ENCODE data around the gene PRSS53. TPM values are rescaled to one million over a fixed set of nuclear protein-coding genes. Genes with fewer than 3 reads are reported as not detected.
A peak's percentile ranks its signal among the peaks of the same experiment; 100 is the strongest.

Gene PRSS53
- total RNA-seq, 1 experiment from 2014 or later = 3.4 TPM

DNA sequence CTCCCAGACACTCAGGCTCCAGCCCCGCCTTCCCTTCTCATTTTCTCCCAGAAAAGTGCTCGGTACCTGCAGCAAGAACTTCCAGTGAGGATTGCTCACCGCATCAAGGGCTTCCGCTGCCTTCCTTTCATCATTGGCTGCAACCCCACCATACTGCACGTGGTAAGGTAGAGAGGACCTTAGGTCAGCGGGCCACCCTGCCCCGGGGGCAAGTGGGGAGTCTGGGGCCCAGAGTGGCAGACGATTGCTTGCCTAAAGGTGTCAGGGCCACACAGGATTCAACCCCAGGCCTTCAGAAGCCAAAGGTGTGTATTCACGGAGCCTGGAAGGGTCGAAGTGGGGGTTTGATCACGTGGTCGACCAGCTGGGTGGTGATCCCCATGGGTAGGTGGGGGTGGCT lies 20.9 kb upstream of the PRSS53 start:
- Histone ChIP-seq H3K27me3 (ENCODE audit: control insufficient read depth, insufficient read depth, low read length) (no peaks in the 10 kb centered on the region), H3K36me3 (ENCODE audit: control insufficient read depth, insufficient read depth, low read length) (no peaks in the 10 kb centered on the region; the same call in 1 of the 2 replicates), H3K4me1 (ENCODE audit: control insufficient read depth, insufficient read depth, low read length) (peaks cover 21% of the 10 kb centered on the region), H3K9me3 (ENCODE audit: control insufficient read depth, insufficient read depth, low read depth, low read length) (no peaks in the 10 kb centered on the region), H3K4me3 (ENCODE audit: low read depth in 2 of 2, low read length in 2 of 2) (no peak overlapping the region), H3K27ac (ENCODE audit: low read length) (no peak overlapping the region)
- POLR2A ChIA-PET = no interaction called here
- intact Hi-C loops (cut with micrococcal nuclease; ENCODE audit: unreplicated experiment) = no loop called here
- CTCF ChIA-PET = no interaction called here
- in situ Hi-C loops (cut with HindIII; ENCODE audit: low pct_unique_long_range_greater_than_20kb, low sequenced_read_pairs) = no loop called here
- TF ChIP-seq, protein P1, sequence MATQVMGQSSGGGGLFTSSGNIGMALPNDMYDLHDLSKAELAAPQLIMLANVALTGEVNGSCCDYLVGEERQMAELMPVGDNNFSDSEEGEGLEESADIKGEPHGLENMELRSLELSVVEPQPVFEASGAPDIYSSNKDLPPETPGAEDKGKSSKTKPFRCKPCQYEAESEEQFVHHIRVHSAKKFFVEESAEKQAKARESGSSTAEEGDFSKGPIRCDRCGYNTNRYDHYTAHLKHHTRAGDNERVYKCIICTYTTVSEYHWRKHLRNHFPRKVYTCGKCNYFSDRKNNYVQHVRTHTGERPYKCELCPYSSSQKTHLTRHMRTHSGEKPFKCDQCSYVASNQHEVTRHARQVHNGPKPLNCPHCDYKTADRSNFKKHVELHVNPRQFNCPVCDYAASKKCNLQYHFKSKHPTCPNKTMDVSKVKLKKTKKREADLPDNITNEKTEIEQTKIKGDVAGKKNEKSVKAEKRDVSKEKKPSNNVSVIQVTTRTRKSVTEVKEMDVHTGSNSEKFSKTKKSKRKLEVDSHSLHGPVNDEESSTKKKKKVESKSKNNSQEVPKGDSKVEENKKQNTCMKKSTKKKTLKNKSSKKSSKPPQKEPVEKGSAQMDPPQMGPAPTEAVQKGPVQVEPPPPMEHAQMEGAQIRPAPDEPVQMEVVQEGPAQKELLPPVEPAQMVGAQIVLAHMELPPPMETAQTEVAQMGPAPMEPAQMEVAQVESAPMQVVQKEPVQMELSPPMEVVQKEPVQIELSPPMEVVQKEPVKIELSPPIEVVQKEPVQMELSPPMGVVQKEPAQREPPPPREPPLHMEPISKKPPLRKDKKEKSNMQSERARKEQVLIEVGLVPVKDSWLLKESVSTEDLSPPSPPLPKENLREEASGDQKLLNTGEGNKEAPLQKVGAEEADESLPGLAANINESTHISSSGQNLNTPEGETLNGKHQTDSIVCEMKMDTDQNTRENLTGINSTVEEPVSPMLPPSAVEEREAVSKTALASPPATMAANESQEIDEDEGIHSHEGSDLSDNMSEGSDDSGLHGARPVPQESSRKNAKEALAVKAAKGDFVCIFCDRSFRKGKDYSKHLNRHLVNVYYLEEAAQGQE (IDR thresholded peaks at IDR 0.05; ENCODE audit: insufficient read depth in 1 of 2, low read depth in 2 of 2, low read length in 1 of 2) = no peak
- no peak for TF ChIP-seq POLR2AphosphoS5 (IDR thresholded peaks at IDR 0.05; ENCODE audit: low read depth, low read length)
- no peak for TF ChIP-seq SIN3A (IDR thresholded peaks at IDR 0.05; ENCODE audit: borderline replicate concordance, insufficient read depth, low read depth, low read length)
- no peak for TF ChIP-seq TCF7L2 (IDR thresholded peaks at IDR 0.05; ENCODE audit: low read depth, low read length)
- TF ChIP-seq CTCF (IDR thresholded peaks at IDR 0.05) = no peak
- ATAC-seq (no peak), DNase-seq (ENCODE audit: low read depth, low spot score) (no peak)
- no TSS peak for BruUV-seq (replicated peaks)

- no peaks in the 10 kb centered on the region for H3K27me3 ChIP-seq (ENCODE audit: control insufficient read depth, insufficient read depth, low read length)
- ATAC-seq = no peak
- no peaks in the 10 kb centered on the region; the same call in 1 of the 2 replicates for H3K36me3 ChIP-seq (ENCODE audit: control insufficient read depth, insufficient read depth, low read length)
- POLR2A ChIA-PET = no interaction called here
- CTCF ChIA-PET = no interaction called here
- TSS peak; percentile 71 for BruUV-seq (replicated peaks)
- H3K27ac ChIP-seq (ENCODE audit: low read length) = peak overlapping the region; percentile 81
- peaks cover 17% of the 10 kb centered on the region for H3K4me1 ChIP-seq (ENCODE audit: control insufficient read depth, insufficient read depth, low read length)
- peak overlapping the region; percentile 78 to 94 for H3K4me3 ChIP-seq (ENCODE audit: low read depth in 2 of 2, low read length in 2 of 2)
- no peak for DNase-seq (ENCODE audit: low read depth, low spot score)
- TF ChIP-seq, protein P1 (IDR thresholded peaks at IDR 0.05; ENCODE audit: insufficient read depth in 1 of 2, low read depth in 2 of 2, low read length in 1 of 2) = no peak
- TF ChIP-seq POLR2AphosphoS5 (IDR thresholded peaks at IDR 0.05; ENCODE audit: low read depth, low read length) (no peak), TCF7L2 (IDR thresholded peaks at IDR 0.05; ENCODE audit: low read depth, low read length) (no peak), CTCF (IDR thresholded peaks at IDR 0.05) (no peak), SIN3A (IDR thresholded peaks at IDR 0.05; ENCODE audit: borderline replicate concordance, insufficient read depth, low read depth, low read length) (no peak)
- in situ Hi-C loops (cut with HindIII; ENCODE audit: low pct_unique_long_range_greater_than_20kb, low sequenced_read_pairs) (no loop called here), intact Hi-C loops (cut with micrococcal nuclease; ENCODE audit: unreplicated experiment) (no loop called here)
- no peaks in the 10 kb centered on the region for H3K9me3 ChIP-seq (ENCODE audit: control insufficient read depth, insufficient read depth, low read depth, low read length)
Observed at GRCh38 chr16:31108794-31109558, 20.2 kb upstream of the PRSS53 start.
